Measurements from ENCODE around the gene PIGC. TPM values are rescaled to one million over a fixed set of nuclear protein-coding genes. Genes with fewer than 3 reads are reported as not detected.

Gene PIGC
- total RNA-seq, 1 experiment from 2014 or later: 16.2 TPM

DNA sequence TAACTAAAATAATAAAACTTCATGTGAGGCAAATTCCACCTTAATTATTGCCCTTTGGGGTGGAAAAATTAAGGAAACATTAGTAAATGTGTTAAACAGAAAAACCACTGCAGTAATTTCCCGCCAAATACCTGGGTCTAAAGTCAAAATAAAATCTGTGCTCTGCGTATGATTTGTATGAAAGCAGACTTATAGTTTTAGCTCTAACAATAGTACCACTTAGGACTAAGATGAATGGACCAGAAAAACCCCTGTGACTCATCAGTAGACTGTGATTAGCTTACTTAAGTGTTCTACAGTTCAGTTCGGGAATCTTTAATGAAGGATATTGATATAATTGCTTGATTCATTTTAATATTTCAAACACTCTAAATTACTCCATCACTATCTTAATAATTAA, 46.6 kb downstream of the PIGC start:
- POLR2A ChIA-PET: no interaction called here

GRCh38 chr1:172395576-172395975, 48.3 kb downstream of the PIGC start:
- Mint-ChIP-seq H3K27me3 (ENCODE audit: low read depth) (peaks cover 3% of the 10 kb centered on the region; the same call in 1 of the 2 replicates), H3K4me3 (no peak overlapping the region), H3K27ac (no peak overlapping the region), H3K9me3 (no peaks in the 10 kb centered on the region), H3K36me3 (no peaks in the 10 kb centered on the region), H3K4me1 (peaks cover 59% of the 10 kb centered on the region)
- POLR2A ChIA-PET: no interaction called here
- CTCF ChIA-PET: interaction anchor here (1.6 kb wide), 1 partner anchor 393 kb away, joined by 6 read pairs; no protein-coding TSS in a partner anchor
- ATAC-seq (no peak), DNase-seq (ENCODE audit: low spot score) (no peak)
- no peak for TF ChIP-seq ZBTB21 (CRISPR knock-in tag; IDR thresholded peaks at IDR 0.05; ENCODE audit: borderline replicate concordance)
- TF ChIP-seq CREM (CRISPR knock-in tag; IDR thresholded peaks at IDR 0.05): no peak
- TF ChIP-seq ZNF396 (CRISPR knock-in tag; IDR thresholded peaks at IDR 0.05; ENCODE audit: borderline replicate concordance): no peak
- TF ChIP-seq, protein P1, sequence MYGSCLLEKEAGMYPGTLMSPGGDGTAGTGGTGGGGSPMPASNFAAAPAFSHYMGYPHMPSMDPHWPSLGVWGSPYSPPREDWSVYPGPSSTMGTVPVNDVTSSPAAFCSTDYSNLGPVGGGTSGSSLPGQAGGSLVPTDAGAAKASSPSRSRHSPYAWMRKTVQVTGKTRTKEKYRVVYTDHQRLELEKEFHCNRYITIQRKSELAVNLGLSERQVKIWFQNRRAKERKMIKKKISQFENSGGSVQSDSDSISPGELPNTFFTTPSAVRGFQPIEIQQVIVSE (CRISPR knock-in tag; IDR thresholded peaks at IDR 0.05; ENCODE audit: borderline replicate concordance): no peak
- TF ChIP-seq ZNF121 (CRISPR knock-in tag; IDR thresholded peaks at IDR 0.05): no peak
- no peak for TF ChIP-seq GRHL2 (CRISPR knock-in tag; IDR thresholded peaks at IDR 0.05; ENCODE audit: insufficient replicate concordance, severe bottlenecking)
- TF ChIP-seq, protein P2, sequence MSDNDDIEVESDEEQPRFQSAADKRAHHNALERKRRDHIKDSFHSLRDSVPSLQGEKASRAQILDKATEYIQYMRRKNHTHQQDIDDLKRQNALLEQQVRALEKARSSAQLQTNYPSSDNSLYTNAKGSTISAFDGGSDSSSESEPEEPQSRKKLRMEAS (CRISPR knock-in tag; IDR thresholded peaks at IDR 0.05): no peak

More for the DNA sequence above, 46.6 kb downstream of the PIGC start:
- DNase-seq (ENCODE audit: low spot score): no peak
- TF ChIP-seq HMGXB4 (CRISPR knock-in tag; IDR thresholded peaks at IDR 0.05): no peak
- no peak for TF ChIP-seq CREM (CRISPR knock-in tag; IDR thresholded peaks at IDR 0.05)
- TF ChIP-seq FOXJ3 (CRISPR knock-in tag; IDR thresholded peaks at IDR 0.05; ENCODE audit: borderline replicate concordance): no peak
- TF ChIP-seq, protein P3, sequence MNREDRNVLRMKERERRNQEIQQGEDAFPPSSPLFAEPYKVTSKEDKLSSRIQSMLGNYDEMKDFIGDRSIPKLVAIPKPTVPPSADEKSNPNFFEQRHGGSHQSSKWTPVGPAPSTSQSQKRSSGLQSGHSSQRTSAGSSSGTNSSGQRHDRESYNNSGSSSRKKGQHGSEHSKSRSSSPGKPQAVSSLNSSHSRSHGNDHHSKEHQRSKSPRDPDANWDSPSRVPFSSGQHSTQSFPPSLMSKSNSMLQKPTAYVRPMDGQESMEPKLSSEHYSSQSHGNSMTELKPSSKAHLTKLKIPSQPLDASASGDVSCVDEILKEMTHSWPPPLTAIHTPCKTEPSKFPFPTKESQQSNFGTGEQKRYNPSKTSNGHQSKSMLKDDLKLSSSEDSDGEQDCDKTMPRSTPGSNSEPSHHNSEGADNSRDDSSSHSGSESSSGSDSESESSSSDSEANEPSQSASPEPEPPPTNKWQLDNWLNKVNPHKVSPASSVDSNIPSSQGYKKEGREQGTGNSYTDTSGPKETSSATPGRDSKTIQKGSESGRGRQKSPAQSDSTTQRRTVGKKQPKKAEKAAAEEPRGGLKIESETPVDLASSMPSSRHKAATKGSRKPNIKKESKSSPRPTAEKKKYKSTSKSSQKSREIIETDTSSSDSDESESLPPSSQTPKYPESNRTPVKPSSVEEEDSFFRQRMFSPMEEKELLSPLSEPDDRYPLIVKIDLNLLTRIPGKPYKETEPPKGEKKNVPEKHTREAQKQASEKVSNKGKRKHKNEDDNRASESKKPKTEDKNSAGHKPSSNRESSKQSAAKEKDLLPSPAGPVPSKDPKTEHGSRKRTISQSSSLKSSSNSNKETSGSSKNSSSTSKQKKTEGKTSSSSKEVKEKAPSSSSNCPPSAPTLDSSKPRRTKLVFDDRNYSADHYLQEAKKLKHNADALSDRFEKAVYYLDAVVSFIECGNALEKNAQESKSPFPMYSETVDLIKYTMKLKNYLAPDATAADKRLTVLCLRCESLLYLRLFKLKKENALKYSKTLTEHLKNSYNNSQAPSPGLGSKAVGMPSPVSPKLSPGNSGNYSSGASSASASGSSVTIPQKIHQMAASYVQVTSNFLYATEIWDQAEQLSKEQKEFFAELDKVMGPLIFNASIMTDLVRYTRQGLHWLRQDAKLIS (CRISPR knock-in tag; IDR thresholded peaks at IDR 0.05; ENCODE audit: borderline replicate concordance): no peak
- no peak for TF ChIP-seq TCF7 (CRISPR knock-in tag; IDR thresholded peaks at IDR 0.05; ENCODE audit: low read depth)
- TF ChIP-seq ZNF232 (CRISPR knock-in tag; IDR thresholded peaks at IDR 0.05): no peak
- no peak for TF ChIP-seq NFYB (CRISPR knock-in tag; conservative IDR thresholded peaks at IDR 0.05; ENCODE audit: low read depth)
- TF ChIP-seq ZNF121 (CRISPR knock-in tag; IDR thresholded peaks at IDR 0.05): no peak
- no peak for TF ChIP-seq SMAD3 (CRISPR knock-in tag; IDR thresholded peaks at IDR 0.05; ENCODE audit: borderline replicate concordance)
- TF ChIP-seq TP53 (CRISPR knock-in tag; IDR thresholded peaks at IDR 0.05): no peak
- TF ChIP-seq ERG (CRISPR knock-in tag; IDR thresholded peaks at IDR 0.05): no peak
- TF ChIP-seq USF2 (CRISPR knock-in tag; IDR thresholded peaks at IDR 0.05): no peak
- CTCF ChIA-PET: interaction anchor here (0.6 to 1.2 kb wide), 2 partner anchors 216 to 395 kb away, joined by 3 to 4 read pairs; no protein-coding TSS in a partner anchor
- H3K27ac Mint-ChIP-seq: no peak overlapping the region
- ATAC-seq: no peak
- no peaks in the 10 kb centered on the region for H3K9me3 Mint-ChIP-seq
- H3K27me3 Mint-ChIP-seq (ENCODE audit: low read depth): no peaks in the 10 kb centered on the region
- no peaks in the 10 kb centered on the region for H3K36me3 Mint-ChIP-seq
- H3K4me3 Mint-ChIP-seq: no peak overlapping the region
- H3K4me1 Mint-ChIP-seq: peaks cover 53% of the 10 kb centered on the region
